CMK (cell line): ENCODE results near the gene LYPD6B.

Experiments used
- DNase-seq: peaks from one replicate; pipeline ENCODE4 v3.0.0-alpha.2; 2010; ENCODE audit warnings: low read depth

The LYPD6B gene

GRCh38 chr2:149038442-149039212, at the start of gene LYPD6B:
TSS of gene LYPD6B (plus strand) at chr2:149038699. CDS start at chr2:149130949, 92,250 bp downstream.
- no peak for DNase-seq

GRCh38 chr2:148989882-148990493, 48.5 kb upstream of the LYPD6B start:
- DNase-seq, result peak; percentile 25

- no peak for DNase-seq
Observed at GRCh38 chr2:148990968-148991367, 47.5 kb upstream of the LYPD6B start.

GRCh38 chr2:148992448-148992847, 46.1 kb upstream of the LYPD6B start:
- no peak for DNase-seq

- no peak for DNase-seq
Observed at GRCh38 chr2:148993351-148993750, 45.1 kb upstream of the LYPD6B start.

GRCh38 chr2:148994341-148994740, 44.2 kb upstream of the LYPD6B start:
- no peak for DNase-seq

GRCh38 chr2:148996805-148997204, 41.7 kb upstream of the LYPD6B start:
- DNase-seq, result no peak

GRCh38 chr2:148998165-148998830, 40.2 kb upstream of the LYPD6B start:
- DNase-seq, result no peak

- DNase-seq, result no peak
Observed at GRCh38 chr2:148998831-148999200, 39.7 kb upstream of the LYPD6B start.

- DNase-seq, result no peak
Observed at GRCh38 chr2:148999451-148999921, 39.0 kb upstream of the LYPD6B start.

- DNase-seq, result no peak
Observed at GRCh38 chr2:149000158-149000938, 38.2 kb upstream of the LYPD6B start.

GRCh38 chr2:149001496-149001895, 37.0 kb upstream of the LYPD6B start:
- no peak for DNase-seq

GRCh38 chr2:149002378-149002890, 36.1 kb upstream of the LYPD6B start:
- no peak for DNase-seq

GRCh38 chr2:149002891-149003740, 35.4 kb upstream of the LYPD6B start:
- no peak for DNase-seq

- no peak for DNase-seq
Observed at GRCh38 chr2:149004836-149005235, 33.7 kb upstream of the LYPD6B start.

GRCh38 chr2:149005471-149006077, 32.9 kb upstream of the LYPD6B start:
- no peak for DNase-seq

GRCh38 chr2:149006883-149007543, 31.5 kb upstream of the LYPD6B start:
- no peak for DNase-seq

- DNase-seq, result no peak
Observed at GRCh38 chr2:149008381-149008780, 30.1 kb upstream of the LYPD6B start.

GRCh38 chr2:149009576-149010461, 28.7 kb upstream of the LYPD6B start:
- DNase-seq, result no peak
